NCI-H1436 treated with DMSO at 0.1 percent for 48 hours (cell line): Measurements from ENCODE around the gene NRP1.

Source experiments
- DNase-seq: peaks from one replicate; lab custom pipeline; 2025; lab: John Stamatoyannopoulos, UW

Gene NRP1

GRCh38 chr10:33290321-33291052 lies 44.0 kb downstream of the NRP1 start:
- no peak for DNase-seq

DNA sequence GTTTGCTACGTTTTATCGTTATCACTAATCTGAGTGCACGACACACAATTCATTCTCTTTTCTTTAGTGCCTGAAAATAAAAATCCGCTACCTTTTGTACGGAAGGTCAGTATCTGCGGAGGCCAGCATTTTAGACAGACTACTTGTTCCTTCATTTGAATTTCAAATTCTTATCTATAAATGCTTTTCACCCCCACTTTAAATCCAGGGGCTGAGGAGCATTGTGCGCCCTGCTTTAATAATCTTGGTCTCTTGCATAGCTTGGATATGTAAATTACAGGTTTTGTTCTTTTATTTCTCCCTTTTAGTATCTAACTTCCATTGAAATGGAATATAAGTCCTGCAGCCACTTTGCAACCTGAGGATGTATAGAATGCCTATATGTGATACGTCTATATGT lies 44.7 kb downstream of the NRP1 start:
- no peak for DNase-seq

- DNase-seq = no peak
Observed at GRCh38 chr10:33288127-33288526, 46.3 kb downstream of the NRP1 start.

DNA sequence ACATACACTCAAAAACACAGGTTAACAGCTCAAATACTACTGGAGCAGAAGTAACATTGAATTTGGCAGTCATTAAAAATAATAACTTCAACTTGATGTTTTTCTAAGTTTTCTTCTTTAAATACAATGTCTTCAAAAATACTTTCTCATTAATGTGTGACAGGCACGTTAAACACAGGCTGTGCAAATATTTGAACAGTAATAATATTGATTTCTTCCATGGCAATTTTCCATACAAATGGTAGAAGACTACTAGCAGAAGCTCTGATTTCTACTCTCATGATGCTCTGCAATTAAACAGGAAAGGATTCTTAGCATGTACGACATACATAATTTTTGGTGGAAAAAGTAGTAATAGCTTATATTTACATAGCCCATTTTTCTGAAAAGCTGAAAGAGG lies 47.4 kb downstream of the NRP1 start:
- no peak for DNase-seq

DNA sequence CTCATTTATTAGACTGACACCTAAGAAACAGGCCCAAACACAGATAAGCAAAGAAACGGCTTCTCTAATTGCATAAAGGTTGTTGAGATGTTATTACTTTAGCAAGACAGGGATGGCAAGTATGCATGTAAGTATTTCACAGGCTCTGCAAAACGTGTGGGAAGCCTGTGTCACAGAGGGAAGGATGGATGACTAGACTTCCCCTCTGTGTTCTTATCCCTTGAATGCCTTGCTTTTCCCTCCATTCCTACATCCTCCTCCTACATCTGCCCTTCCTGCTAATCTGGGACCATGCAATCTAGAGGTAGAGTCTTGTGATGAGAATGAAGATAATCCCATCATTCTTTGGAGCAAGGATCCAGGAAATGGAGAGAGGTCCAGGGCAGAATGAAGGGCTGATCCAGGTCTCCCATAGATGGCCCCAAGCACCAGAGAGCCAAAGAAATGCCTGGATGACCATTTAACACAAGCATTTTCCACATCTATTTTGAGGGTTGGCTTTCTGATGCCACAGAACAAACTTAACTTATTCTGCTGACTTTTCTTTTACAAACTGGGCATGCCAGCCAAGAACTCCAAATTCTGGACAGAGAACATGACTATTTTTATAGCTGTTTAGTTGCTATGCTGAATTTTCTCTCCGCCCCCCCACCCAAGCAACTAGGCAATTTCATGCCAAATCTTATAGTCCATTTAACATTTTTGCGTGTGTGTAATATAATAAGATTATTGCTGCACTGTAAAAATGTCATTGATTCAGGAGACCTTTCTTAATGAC lies 48.1 kb downstream of the NRP1 start:
- DNase-seq = no peak

DNA sequence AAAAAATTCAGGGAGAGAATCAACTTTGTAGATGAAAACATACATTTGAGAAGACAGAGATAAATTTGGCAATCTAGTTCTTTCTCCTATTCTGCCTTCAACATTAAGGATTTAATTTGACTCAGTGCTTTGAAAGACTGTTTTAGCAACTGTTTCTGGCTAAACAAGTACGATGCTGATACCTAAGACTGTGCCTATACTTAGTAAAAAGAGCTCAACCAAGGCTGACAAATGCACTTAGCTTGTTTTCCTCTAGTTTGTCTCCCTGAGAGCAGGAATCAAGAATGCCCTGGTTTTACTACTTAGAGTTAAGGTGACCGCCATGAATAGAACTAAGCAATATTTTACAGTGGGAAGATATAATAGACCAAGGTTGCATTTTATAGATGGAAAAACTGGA lies 49.5 kb downstream of the NRP1 start:
- DNase-seq = no peak

- no peak for DNase-seq
Observed at GRCh38 chr10:33279811-33280602, 54.5 kb downstream of the NRP1 start.

GRCh38 chr10:33279276-33279675 lies 55.2 kb downstream of the NRP1 start:
- DNase-seq = no peak

- no peak for DNase-seq
Observed at GRCh38 chr10:33278198-33278597, 56.3 kb downstream of the NRP1 start.

DNA sequence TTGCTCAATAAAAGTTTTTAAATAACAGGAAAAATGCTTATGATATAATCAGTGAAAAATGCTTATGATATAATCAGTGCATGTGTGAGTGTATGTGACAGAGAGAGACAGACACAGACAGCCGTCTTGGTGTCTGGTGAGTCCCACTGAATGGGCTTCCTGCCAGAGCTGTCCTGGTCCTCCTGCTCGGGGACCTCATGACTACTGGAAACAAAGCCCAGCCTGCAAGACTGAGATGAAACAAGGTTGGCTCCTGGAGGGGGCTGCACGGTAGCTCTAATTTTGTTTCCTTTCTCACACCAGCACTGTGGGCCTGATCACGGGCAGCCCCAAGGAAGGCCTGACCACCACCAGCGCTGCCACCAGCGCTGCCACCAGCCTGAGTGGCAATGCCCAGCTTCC lies 57.3 kb downstream of the NRP1 start:
- DNase-seq = no peak

DNA sequence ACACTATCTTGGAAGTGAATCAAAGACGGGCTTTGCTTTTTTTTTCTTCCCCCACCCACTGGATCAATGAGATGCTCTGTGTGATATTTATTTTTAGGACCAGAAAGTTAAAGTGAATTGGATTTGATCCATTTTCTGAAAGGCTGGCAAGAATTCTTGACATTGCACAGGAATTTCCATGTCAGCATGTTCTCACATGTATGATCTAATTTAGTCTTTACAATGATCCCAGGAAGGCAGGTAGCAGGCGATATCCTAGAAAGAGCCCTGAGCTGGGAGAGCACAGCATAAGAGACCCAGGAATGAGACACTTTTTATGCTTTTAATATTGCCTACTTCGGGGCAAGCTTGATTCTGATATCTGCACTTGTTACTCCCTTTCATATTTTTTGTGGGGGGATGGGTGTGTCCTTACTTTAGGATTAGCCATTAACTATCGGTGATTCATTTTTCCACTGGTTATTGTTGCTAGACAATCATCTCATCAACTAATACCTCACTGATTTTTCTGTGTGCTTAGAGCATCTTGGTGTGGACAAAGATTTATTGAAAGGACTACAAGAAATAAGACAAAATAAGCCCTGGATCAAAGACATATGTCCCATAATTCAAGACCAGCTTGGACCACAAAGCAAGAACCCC lies 58.1 kb downstream of the NRP1 start:
- DNase-seq = no peak

GRCh38 chr10:33274096-33274785 lies 60.2 kb downstream of the NRP1 start:
- no peak for DNase-seq

GRCh38 chr10:33273295-33274002 lies 61.0 kb downstream of the NRP1 start:
- DNase-seq = peak; percentile 21

- no peak for DNase-seq
Observed at GRCh38 chr10:33272635-33273034, 61.8 kb downstream of the NRP1 start.

DNA sequence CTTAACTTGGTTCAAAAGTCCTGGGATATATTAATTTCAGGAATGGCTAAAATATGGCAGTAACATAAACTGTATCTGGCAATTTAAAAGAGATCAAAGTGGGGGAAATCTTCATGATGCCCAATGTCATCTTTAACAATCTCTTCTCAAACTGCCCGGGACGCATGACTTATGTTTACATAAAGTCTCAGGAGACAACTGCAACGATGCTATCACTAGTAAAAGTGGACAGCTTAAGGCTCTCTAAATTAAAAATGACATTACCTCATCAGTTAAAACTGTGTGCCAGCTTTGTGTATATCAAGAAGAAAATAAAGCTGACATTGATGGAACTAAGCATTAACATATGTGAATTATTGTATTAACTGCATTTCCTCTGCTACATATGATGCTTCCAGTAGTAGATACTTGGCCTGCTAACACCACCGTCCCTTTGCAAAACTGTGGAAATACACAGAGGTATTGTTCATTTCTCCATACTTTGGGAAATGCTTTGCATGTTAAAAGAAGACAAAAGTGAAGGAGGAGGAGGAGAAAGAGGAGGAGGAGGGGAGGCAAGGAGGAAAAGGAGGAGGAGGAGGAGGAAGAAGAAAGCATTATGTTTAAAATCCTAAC lies 62.4 kb downstream of the NRP1 start:
- no peak for DNase-seq

GRCh38 chr10:33270971-33271370 lies 63.5 kb downstream of the NRP1 start:
- no peak for DNase-seq

GRCh38 chr10:33267708-33268107 lies 66.8 kb downstream of the NRP1 start:
- no peak for DNase-seq

GRCh38 chr10:33265621-33266020 lies 68.8 kb downstream of the NRP1 start:
- no peak for DNase-seq

- DNase-seq = no peak
Observed at GRCh38 chr10:33263453-33263852, 71.0 kb downstream of the NRP1 start.

DNA sequence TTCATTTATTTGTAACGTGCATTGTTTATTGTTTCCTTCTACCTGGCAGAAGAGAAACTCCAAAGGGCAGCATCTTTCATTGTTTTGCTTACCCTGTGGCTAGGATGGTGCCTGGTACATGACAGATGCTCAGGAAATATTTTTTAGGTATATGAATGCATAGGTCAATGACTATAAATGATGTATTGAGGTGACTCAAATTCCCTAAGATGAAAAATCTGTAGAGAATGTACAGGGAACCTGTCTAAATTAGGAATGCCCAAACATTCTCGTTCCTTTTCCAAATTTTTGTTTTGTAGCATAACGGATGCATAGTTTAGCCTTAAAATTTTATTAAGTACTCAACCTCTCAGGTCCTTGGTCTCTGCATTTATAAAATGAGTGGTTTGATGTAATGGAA lies 71.6 kb downstream of the NRP1 start:
- no peak for DNase-seq
